C1 segment of cervical spinal cord (tissue), 14 donors: ENCODE data around the gene ERBB3.

ENCODE experiments used
- DNase-seq, 14 donors: peaks; one replicate each; lab custom pipeline; 2025; lab: John Stamatoyannopoulos, UW

Gene ERBB3

GRCh38 chr12:56129942-56130495 lies 50.1 kb downstream of the ERBB3 start:
- no peak for DNase-seq

GRCh38 chr12:56130876-56131275 lies 50.9 kb downstream of the ERBB3 start:
- DNase-seq: no peak

- no peak for DNase-seq
Measured at GRCh38 chr12:56134897-56135296, 54.9 kb downstream of the ERBB3 start.

GRCh38 chr12:56137853-56138571 lies 58.0 kb downstream of the ERBB3 start:
- DNase-seq: no peak

GRCh38 chr12:56141946-56142784 lies 62.2 kb downstream of the ERBB3 start:
- no peak for DNase-seq

- no peak for DNase-seq
Measured at GRCh38 chr12:56143217-56143616, 63.3 kb downstream of the ERBB3 start.

GRCh38 chr12:56143870-56144269 lies 63.9 kb downstream of the ERBB3 start:
- no peak for DNase-seq

GRCh38 chr12:56145217-56145616 lies 65.3 kb downstream of the ERBB3 start:
- DNase-seq: no peak

GRCh38 chr12:56146492-56147460 lies 66.8 kb downstream of the ERBB3 start:
- DNase-seq: no peak

GRCh38 chr12:56150563-56150962 lies 70.6 kb downstream of the ERBB3 start:
- no peak for DNase-seq

GRCh38 chr12:56151672-56152131 lies 71.7 kb downstream of the ERBB3 start:
- peak in 4 of 14 donors; percentile 46 to 69 (median 56) for DNase-seq

GRCh38 chr12:56152132-56152755 lies 72.3 kb downstream of the ERBB3 start, which contains the start of gene MYL6B:
Gene MYL6B (plus strand): TSS chr12:56152587. CDS start chr12:56153919, 1,332 bp downstream.
- DNase-seq: peak; percentile 37 to 91 (median 83)
